ENCODE results near the gene PRADC1. TPM values are rescaled to one million over a fixed set of nuclear protein-coding genes. Genes with fewer than 3 reads are reported as not detected.

PRADC1 gene
- total and polyA plus RNA-seq, 9 of the 15 experiments (the other 6 are each of a cell fraction or from before 2014, with no cell fraction given): 7.3 to 47.4 (median 34.2) TPM

GRCh38 chr2:73259704-73260337, 26.8 kb upstream of the PRADC1 start:
- H3K27me3 ChIP-seq (ENCODE audit: control insufficient read depth in 2 of 2, insufficient read depth in 2 of 2, low read length in 2 of 2): no peaks in the 10 kb centered on the region
- H3K9me3 ChIP-seq (replicated peaks; ENCODE audit: control insufficient read depth, insufficient read depth, low read depth, low read length): no peaks in the 10 kb centered on the region
- FAIRE-seq (no peak), DNase-seq (ENCODE audit: extremely low read depth in 1 of 4, low spot score in 3 of 4) (no peak), ATAC-seq (peak; percentile 31; the same call in 2 of the 3 replicates)
- peaks cover 3% of the 10 kb centered on the region; the same call in 1 of the 3 replicates for H3K36me3 ChIP-seq (ENCODE audit: control insufficient read depth, insufficient read depth, low read length)
- no peak overlapping the region for H3K4me2 ChIP-seq (ENCODE audit: insufficient read depth, low read length)
- no peak overlapping the region for H3K4me3 ChIP-seq
- H3K79me2 ChIP-seq (ENCODE audit: control insufficient read depth, insufficient read depth, low read length): no peaks in the 10 kb centered on the region
- CTCF ChIA-PET (ENCODE audit: low intra/inter-chr PET ratio): interaction anchor here (1.0 to 2.0 kb wide), 4 partner anchors 101 to 372 kb away, joined by 3 to 10 read pairs (median 5); partner anchors contain the start of gene SPR
- no peak overlapping the region for H3K27ac ChIP-seq (ENCODE audit: extremely low read depth, low read depth, low read length)
- POLR2A ChIA-PET: interaction anchor here (0.6 to 0.9 kb wide), 4 partner anchors 12 to 237 kb away, joined by 3 to 6 read pairs (median 4); no protein-coding TSS in a partner anchor
- 0 out of 4 replicates have a peak overlapping the region, but pooled peaks of 1 of the 2 experiments have one; percentile 26 for H3K9ac ChIP-seq (ENCODE audit: insufficient read depth in 1 of 2, low read depth in 2 of 2, low read length in 2 of 2)
- no TSS peak for BruUV-seq (replicated peaks)
- no peak for TF ChIP-seq FOXJ2 (tag; IDR thresholded peaks at IDR 0.05)
- no peak for TF ChIP-seq POLR2G (IDR thresholded peaks at IDR 0.05; ENCODE audit: low read depth, low read length)
- TF ChIP-seq ARNT (IDR thresholded peaks at IDR 0.05): no peak
- no peak for TF ChIP-seq GTF2F1 (IDR thresholded peaks at IDR 0.05; ENCODE audit: low read depth, low read length)
- no peak for TF ChIP-seq DNMT1 (IDR thresholded peaks at IDR 0.05)
- TF ChIP-seq FOXA3 (CRISPR knock-in tag; conservative IDR thresholded peaks at IDR 0.05 in 1 of 2, IDR thresholded peaks at IDR 0.05 in 1 of 2): no peak
- no peak for TF ChIP-seq CC2D1A (IDR thresholded peaks at IDR 0.05)
- no peak for TF ChIP-seq KDM1A (IDR thresholded peaks at IDR 0.05)
- no peak for TF ChIP-seq BCLAF1 (IDR thresholded peaks at IDR 0.05; ENCODE audit: borderline replicate concordance in 1 of 2, control insufficient read depth in 1 of 2, low read depth in 2 of 2, low read length in 1 of 2)
- TF ChIP-seq SIRT6 (IDR thresholded peaks at IDR 0.05; ENCODE audit: low read depth, low read length): no peak
- no peak for TF ChIP-seq ZC3H8 (IDR thresholded peaks at IDR 0.05)
- no peak for TF ChIP-seq GTF2A2 (tag; IDR thresholded peaks at IDR 0.05)
- no peak for TF ChIP-seq CAMTA2 (CRISPR knock-in tag; conservative IDR thresholded peaks at IDR 0.05)
- TF ChIP-seq ZNF184 (CRISPR knock-in tag; IDR thresholded peaks at IDR 0.05): no peak
- no peak for TF ChIP-seq SRSF3 (IDR thresholded peaks at IDR 0.05; ENCODE audit: insufficient read depth, low read length)
- no peak for TF ChIP-seq LCOR (CRISPR knock-in tag; IDR thresholded peaks at IDR 0.05)
- no peak for TF ChIP-seq RBM17 (IDR thresholded peaks at IDR 0.05; ENCODE audit: borderline replicate concordance, low read depth, low read length)
- TF ChIP-seq CCAR2 (IDR thresholded peaks at IDR 0.05; ENCODE audit: low read depth, low read length): no peak
- no peak for TF ChIP-seq SREBF1 (IDR thresholded peaks at IDR 0.05; ENCODE audit: borderline replicate concordance, low read depth, low read length)
- peaks cover 2 to 18% of the 10 kb centered on the region in 2 experiments; a peak in 2 of 5 replicates for H3K4me1 ChIP-seq (replicated peaks in 1 of 2; ENCODE audit: control insufficient read depth in 2 of 2, insufficient read depth in 2 of 2, low read length in 2 of 2)
- intact Hi-C loops (cut with micrococcal nuclease): loop anchor here (1.0 to 10.0 kb wide), 5 partner anchors 47 to 367 kb away; no protein-coding TSS in a partner anchor
- H4K20me1 ChIP-seq (replicated peaks; ENCODE audit: control insufficient read depth, insufficient read depth, low read length): peaks cover 6% of the 10 kb centered on the region; the same call in 1 of the 2 replicates
- H2AFZ ChIP-seq (ENCODE audit: low read depth, low read length): no peak overlapping the region
- no peaks in the 10 kb centered on the region for H3K9me1 ChIP-seq (ENCODE audit: control insufficient read depth, insufficient read depth, low read length)
- in situ Hi-C loops (cut with MboI): no loop called here
- WGBS (ENCODE audit: insufficient coverage, low coverage, missing lambda C conversion rate): 53% methylated on average over 4 of the region's 4 CpGs

Measured in K562 (cell line).